Measurements from ENCODE around the gene MKLN1. TPM values are rescaled to one million over a fixed set of nuclear protein-coding genes. Genes with fewer than 3 reads are reported as not detected.

MKLN1 gene
- total RNA-seq, 1 experiment from 2014 or later: 90.2 TPM

DNA sequence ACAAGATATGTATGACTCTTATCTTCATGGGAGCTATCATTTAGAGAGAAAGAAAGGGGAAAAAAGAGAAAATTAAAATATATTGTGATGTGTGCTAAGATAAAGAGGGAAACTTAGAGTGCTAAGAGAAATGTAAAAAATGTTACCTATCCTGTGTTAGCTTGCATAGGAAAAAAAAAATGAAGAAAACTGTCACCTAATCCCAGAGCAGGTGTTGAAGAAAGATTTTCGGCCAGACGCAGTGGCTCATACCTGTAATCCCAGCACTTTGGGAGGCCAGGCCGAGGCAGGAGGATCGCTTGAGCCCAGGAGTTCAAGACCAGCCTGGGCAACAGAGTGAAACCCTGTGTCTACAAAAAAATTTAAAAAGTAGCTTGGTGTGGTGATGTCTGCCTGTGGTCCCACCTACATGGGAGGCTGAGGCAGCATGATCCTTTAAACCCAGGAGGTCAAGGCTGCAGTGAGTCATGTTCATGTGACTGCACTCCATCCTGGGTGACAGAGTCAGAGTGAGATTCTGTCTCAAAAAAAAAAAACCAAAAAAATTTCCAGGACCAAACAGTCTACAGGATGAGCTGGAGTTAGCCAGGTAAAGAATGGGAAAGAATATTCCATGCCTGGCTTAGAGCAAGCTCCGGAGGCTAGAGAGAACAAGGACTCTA is 2.4 kb upstream of the MKLN1 start:
- no TSS peak for BruUV-seq (replicated peaks)
- Histone ChIP-seq H3K9me3 (ENCODE audit: low read depth, low read length, poor library complexity, severe bottlenecking) (no peaks in the 10 kb centered on the region), H3K27ac (ENCODE audit: low read depth, low read length, poor library complexity, severe bottlenecking) (no peak overlapping the region)

DNA sequence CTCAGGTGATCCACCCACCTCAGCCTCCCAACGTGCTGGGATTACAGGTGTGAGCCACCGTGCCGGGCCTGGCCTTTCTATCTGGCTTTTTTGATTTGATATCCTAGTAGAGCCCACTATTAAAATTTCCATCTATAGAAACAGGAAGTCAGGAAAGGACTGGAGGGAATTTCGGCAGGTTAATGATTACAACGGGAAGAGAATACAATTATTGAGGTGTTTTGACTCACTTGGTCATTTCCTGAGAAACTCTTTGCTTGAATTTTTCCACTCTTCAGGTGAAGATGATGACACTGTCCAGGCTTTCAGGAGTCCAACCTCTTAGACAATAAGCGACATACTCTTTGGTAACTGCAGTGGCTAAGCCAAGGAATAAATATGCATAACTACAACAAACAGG is 1.1 kb upstream of the MKLN1 start:
- Histone ChIP-seq H3K4me3 (ENCODE audit: low read depth, low read length, poor library complexity, severe bottlenecking) (peak overlapping the region; percentile 75), H3K4me1 (ENCODE audit: insufficient read depth, low read length, poor library complexity, severe bottlenecking) (peaks cover 17% of the 10 kb centered on the region), H3K9me3 (ENCODE audit: low read depth, low read length, poor library complexity, severe bottlenecking) (no peaks in the 10 kb centered on the region), H3K36me3 (ENCODE audit: insufficient read depth, low read length, poor library complexity, severe bottlenecking) (no peaks in the 10 kb centered on the region), H3K27me3 (replicated peaks; ENCODE audit: insufficient read depth, low read depth, low read length, poor library complexity) (no peaks in the 10 kb centered on the region), H3K27ac (ENCODE audit: low read depth, low read length, poor library complexity, severe bottlenecking) (no peak overlapping the region)
- no TSS peak for BruUV-seq (replicated peaks)
- ChIA-PET POLR2A (ENCODE audit: low non-redundant PET) (no interaction called here), CTCF (no interaction called here)
- intact Hi-C loops (cut with micrococcal nuclease; ENCODE audit: unreplicated experiment): loop anchor here (5.0 kb wide), 1 partner anchor 219 kb away; no protein-coding TSS in a partner anchor
- no peak for DNase-seq (ENCODE audit: low spot score)
- no peak for TF ChIP-seq EZH2 (IDR thresholded peaks at IDR 0.05; ENCODE audit: borderline replicate concordance, low read depth, low read length, poor library complexity, severe bottlenecking)
- TF ChIP-seq, protein P1, sequence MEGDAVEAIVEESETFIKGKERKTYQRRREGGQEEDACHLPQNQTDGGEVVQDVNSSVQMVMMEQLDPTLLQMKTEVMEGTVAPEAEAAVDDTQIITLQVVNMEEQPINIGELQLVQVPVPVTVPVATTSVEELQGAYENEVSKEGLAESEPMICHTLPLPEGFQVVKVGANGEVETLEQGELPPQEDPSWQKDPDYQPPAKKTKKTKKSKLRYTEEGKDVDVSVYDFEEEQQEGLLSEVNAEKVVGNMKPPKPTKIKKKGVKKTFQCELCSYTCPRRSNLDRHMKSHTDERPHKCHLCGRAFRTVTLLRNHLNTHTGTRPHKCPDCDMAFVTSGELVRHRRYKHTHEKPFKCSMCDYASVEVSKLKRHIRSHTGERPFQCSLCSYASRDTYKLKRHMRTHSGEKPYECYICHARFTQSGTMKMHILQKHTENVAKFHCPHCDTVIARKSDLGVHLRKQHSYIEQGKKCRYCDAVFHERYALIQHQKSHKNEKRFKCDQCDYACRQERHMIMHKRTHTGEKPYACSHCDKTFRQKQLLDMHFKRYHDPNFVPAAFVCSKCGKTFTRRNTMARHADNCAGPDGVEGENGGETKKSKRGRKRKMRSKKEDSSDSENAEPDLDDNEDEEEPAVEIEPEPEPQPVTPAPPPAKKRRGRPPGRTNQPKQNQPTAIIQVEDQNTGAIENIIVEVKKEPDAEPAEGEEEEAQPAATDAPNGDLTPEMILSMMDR (conservative IDR thresholded peaks at IDR 0.05; ENCODE audit: low read depth, low read length): no peak

More for the DNA sequence above, 2.4 kb upstream of the MKLN1 start:
- TF ChIP-seq, protein P1 (conservative IDR thresholded peaks at IDR 0.05; ENCODE audit: low read depth, low read length): no peak
- no peak for TF ChIP-seq EZH2 (IDR thresholded peaks at IDR 0.05; ENCODE audit: borderline replicate concordance, low read depth, low read length, poor library complexity, severe bottlenecking)
- ChIA-PET CTCF (no interaction called here), POLR2A (ENCODE audit: low non-redundant PET) (no interaction called here)
- intact Hi-C loops (cut with micrococcal nuclease; ENCODE audit: unreplicated experiment): loop anchor here (5.0 kb wide), 1 partner anchor 218 kb away; no protein-coding TSS in a partner anchor
- H3K36me3 ChIP-seq (ENCODE audit: insufficient read depth, low read length, poor library complexity, severe bottlenecking): no peaks in the 10 kb centered on the region
- H3K4me1 ChIP-seq (ENCODE audit: insufficient read depth, low read length, poor library complexity, severe bottlenecking): peaks cover 17% of the 10 kb centered on the region
- no peaks in the 10 kb centered on the region for H3K27me3 ChIP-seq (replicated peaks; ENCODE audit: insufficient read depth, low read depth, low read length, poor library complexity)
- DNase-seq (ENCODE audit: low spot score): no peak
- no peak overlapping the region for H3K4me3 ChIP-seq (ENCODE audit: low read depth, low read length, poor library complexity, severe bottlenecking)

DNA sequence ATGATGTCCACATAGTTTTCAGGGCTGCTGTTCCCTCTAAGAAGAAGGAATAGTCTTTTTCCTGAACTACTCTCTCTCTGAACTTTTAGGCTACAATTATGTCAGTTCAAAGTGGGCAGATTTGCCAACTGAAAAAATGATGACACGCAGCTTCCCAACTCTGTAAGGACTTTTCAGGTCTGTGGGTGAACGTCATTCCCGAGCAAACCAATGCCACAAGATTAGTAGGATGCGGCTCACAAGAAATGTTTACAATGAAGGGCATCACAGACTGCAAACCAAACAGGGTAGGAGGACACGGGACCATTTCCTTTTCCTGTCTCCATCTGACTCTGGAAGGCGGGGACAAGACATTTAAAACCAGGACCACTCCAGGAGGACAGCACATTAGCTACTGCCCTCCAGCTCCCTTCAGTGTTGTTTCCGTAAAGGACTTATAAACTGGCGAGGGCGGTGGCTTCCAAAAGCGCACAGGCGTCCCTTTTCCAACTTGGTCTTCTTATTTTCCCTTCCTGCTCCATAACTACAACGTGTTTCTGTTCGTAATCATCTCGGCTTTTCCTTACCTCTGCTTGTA is 539 bp upstream of the MKLN1 start:
- H3K36me3 ChIP-seq (ENCODE audit: insufficient read depth, low read length, poor library complexity, severe bottlenecking): no peaks in the 10 kb centered on the region
- peaks cover 17% of the 10 kb centered on the region for H3K4me1 ChIP-seq (ENCODE audit: insufficient read depth, low read length, poor library complexity, severe bottlenecking)
- BruUV-seq (replicated peaks): TSS peak; percentile 51
- H3K27me3 ChIP-seq (replicated peaks; ENCODE audit: insufficient read depth, low read depth, low read length, poor library complexity): no peaks in the 10 kb centered on the region
- H3K9me3 ChIP-seq (ENCODE audit: low read depth, low read length, poor library complexity, severe bottlenecking): no peaks in the 10 kb centered on the region
- TF ChIP-seq EZH2 (IDR thresholded peaks at IDR 0.05; ENCODE audit: borderline replicate concordance, low read depth, low read length, poor library complexity, severe bottlenecking): no peak
- TF ChIP-seq, protein P1 (conservative IDR thresholded peaks at IDR 0.05; ENCODE audit: low read depth, low read length): no peak
- peak; percentile 57 for DNase-seq (ENCODE audit: low spot score)
- peak overlapping the region; percentile 75 for H3K4me3 ChIP-seq (ENCODE audit: low read depth, low read length, poor library complexity, severe bottlenecking)
- ChIA-PET POLR2A (ENCODE audit: low non-redundant PET) (interaction anchor here (0.6 kb wide), 1 partner anchor 172 kb away, joined by 3 read pairs; no protein-coding TSS in a partner anchor), CTCF (no interaction called here)
- intact Hi-C loops (cut with micrococcal nuclease; ENCODE audit: unreplicated experiment): loop anchor here (5.0 kb wide), 1 partner anchor 220 kb away; no protein-coding TSS in a partner anchor
- H3K27ac ChIP-seq (ENCODE audit: low read depth, low read length, poor library complexity, severe bottlenecking): peak overlapping the region; percentile 99
